GM18505 (cell line): ENCODE measurements around the gene DCST2.

Source experiments
- ATAC-seq: cut with Tn5 transposase; IDR thresholded peaks from one replicate; pipeline ENCODE4 v1.9.1; 2021; ENCODE audit not compliant: unreplicated experiment
- POLR2A ChIP-seq: IDR thresholded peaks from 4 replicates; pipeline ENCODE4 v1.6.1; 2011; ENCODE audit warnings: borderline replicate concordance; ENCODE audit not compliant: insufficient read depth, insufficient read length; ENCODE audit errors: extremely low read depth

The DCST2 gene

DNA sequence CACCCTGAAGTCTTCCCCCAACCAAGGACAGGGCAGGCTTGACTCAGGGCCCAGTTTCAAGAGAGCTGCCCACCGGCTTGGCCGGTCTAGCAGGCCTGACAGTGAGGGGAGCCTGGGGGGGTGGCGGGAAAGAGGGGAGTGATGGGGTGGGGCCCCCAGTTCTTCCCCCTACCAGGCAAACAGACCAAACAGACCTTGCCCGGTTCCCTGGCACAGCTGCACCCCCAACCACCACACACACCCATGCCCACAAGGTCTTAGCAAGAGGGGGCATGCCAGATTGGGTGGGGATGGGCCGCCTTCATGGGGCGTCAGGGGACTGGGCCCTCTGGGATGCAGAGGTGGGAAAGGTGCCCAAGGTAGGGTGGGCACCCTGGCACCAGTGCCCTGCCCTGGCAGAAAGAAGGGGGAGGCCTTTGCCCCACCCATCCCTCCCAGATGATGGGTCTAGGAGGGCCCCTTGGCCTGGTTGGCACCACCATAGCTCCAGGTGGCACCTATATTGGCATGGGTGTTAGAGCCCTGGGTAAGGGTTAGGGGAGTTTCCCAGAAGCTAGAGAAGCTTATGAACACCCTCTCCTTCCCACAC is 22.1 kb downstream of the DCST2 start:
- no peak for TF ChIP-seq POLR2A
- ATAC-seq: no peak

DNA sequence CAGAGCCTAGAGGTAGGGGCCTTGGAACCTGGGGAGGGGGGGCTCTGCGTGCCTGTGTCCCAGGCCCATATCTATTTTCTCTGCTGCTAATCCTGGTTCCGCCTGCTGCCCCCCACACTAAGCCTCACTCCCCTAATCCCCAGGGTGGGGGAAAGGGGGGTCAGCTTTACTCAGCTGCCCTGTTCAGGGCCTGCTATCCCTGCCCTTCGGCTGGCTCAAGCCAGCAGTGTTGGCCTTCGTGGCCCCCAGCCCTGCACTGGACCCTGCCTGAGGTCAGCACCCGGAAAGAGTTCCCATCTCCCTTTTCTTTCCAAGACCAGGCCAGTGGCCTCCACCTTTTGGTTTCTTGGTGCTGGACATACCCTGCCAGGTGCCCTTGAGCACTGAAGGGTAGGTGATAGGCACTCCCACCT is 22.6 kb downstream of the DCST2 start:
- TF ChIP-seq POLR2A: no peak
- ATAC-seq: no peak

DNA sequence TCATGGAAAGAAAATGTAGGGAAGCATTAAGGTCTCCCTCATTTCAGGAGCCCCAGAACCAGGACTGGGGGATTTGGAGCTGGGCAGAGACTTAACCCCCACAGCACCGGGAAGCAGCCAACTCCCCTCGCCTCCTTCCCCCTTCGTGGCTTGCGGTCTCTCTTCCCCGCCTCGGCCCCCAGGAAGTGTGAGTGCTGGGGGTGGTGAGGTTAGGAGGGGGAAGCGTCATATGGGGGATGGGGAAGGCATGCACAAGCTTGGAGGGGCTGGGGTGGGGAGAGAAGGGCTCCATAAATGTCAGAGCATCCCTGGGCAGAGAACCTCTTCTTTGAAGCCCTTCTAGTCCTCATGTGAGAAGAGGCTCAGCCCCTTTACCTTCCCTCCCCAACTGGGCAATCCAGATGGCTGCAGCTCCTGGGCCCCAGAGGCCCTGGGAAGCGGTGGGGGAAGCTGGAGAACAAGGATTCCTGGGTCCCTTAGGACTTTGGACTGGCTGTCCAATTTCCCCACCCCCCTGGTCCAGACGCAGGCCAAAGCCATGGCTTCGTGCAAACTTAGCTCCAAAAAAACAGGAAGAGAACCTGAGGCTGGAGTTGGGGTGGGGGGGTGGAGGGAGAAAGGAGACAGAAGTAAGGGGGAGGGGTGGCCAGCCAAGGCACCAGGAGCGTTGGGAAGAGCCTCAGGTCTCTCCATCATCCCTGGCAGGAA is 23.2 kb downstream of the DCST2 start:
- ATAC-seq: no peak
- no peak for TF ChIP-seq POLR2A

DNA sequence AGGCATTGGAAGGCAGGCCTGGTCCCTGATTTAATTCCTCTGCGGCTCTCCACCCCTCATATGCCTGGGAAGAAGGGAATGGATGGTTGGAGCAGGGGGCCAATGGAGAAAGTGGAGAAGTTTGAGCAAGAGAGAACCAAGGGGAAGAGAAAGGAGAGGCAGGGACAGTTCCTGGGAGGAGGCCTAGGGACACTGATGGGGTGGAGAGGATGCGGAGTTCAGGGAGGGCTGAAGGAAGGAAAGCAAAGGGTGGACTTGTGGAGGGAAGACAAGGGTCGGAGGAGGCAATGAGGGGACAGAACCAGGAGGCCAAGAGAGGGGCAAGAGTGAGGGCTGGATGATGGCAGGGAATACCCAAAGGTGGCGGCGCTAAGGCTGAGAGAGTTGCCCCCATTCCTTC is 23.8 kb downstream of the DCST2 start:
- ATAC-seq: no peak
- TF ChIP-seq POLR2A: no peak

DNA sequence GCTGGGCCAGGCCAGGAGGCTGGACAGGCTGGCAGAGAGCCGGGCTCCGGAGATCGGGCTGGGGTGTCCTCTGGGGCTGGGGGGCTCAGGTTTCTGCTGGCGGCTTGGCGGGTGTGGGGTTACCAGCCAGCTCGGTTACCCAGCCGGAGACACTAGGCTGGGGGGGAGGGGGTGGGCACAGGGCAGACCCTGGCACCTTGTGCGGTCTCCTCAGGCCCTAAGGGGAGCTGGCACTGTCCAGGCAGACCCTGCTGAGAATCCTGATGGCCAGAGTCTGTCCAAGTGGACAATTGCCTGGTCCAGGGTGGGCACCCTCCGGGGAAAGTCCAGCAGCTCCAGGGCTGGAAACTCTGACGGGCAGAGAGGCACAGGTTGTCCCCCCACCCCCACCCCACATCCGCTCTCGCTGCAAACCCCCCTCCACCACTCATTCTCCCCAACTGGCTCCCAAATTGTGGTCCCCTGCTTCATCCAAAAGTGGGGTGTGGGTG is 24.3 kb downstream of the DCST2 start:
- TF ChIP-seq POLR2A: no peak
- ATAC-seq: no peak

DNA sequence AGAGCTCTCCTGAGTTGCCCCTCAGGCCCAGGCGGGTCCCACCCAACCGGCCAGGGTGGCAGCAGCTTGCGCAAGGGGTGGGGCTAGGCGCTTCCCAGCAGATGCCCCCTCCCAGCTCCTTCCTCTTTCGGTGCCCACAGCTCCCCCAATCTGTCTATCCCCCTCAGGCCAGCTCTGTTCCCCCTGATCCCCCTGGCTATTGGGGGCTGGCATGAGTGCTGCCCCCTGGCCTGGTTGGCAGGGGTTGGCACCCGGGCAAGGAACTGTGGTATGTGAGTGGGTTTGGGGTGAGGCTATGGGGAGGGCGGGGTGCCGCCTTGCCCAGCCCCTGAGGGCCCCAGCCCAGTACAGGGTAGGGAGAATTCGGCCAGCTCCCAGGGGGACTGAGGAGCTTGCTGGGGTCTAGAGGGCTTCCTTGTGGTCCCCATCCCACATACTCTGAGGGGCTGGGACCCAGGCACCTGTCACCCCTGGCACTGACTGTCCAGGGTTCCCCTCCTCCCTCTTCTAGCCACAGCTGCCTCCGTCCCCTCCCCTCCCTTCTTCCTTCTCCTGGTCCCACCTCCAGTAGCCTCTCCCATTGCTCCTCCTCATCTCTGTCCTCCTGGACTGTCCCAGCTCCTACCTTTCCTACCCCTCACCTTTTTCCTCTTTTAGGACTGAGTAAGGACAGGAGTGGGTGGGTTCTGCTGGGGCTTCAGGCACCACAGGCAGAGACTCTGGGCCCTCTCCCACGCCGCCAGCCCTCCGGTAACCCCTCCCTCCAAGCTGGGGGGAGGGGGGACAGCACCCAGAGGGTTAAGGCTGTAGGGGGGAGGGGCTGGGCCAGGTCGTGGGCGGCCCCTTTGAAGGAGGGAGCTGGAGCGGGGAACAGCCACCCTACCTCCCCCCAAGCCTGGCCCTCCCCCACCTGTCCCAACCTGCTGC is 25.3 kb downstream of the DCST2 start:
- ATAC-seq: no peak
- no peak for TF ChIP-seq POLR2A

DNA sequence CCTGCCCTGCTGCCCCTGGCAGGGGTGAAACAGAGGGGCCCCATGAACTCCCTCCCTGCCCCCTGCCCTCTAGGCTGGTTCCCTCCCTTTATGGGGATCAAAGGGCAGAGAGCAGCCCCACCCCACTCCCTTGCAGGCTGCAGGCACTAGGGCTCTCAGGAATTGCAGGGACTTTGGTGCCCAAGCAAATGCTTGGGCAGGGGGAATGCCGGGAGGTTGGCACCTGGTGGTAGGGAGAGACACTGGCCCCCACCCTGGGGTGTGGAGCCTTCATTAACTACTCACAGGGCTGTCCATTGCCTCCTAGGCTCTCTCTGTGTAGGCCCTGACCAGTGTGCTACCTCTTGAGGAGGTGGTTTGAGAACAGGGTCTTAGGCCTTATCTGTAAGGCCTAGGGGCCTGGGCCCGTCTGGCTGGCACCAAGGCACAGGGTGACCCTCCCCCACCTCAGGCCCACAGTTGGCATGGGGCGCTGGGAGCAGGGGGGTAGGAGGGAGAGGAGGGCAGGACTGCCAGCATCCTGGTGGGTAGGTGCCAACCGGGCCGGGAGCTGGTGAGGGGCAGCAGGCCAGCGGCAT is 26.2 kb downstream of the DCST2 start:
- ATAC-seq: no peak
- no peak for TF ChIP-seq POLR2A

DNA sequence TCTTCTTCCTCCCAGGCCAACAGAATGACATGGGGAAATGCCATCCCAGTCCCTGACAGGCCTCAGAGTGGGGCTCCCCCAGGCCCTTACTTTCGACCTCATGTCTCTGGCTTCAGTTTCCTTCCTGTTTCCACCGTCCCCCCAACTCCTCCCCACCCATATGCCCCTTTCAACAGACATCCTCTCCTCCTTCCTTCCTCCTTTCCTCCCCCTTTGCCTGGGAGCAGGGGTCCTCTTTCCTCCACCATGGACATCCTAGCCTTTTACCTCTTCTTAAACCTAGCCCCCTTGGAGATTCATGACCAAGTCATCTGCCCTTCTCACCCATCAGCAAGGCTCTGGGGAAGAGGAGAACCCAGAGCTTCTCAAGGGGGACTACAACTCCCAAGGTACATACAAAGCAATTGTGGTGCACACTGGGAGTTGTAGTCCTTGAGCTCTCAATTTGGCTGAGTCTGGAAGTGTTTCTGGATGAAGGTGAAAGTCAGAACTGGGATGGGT is 26.9 kb downstream of the DCST2 start:
- TF ChIP-seq POLR2A: no peak
- no peak for ATAC-seq

DNA sequence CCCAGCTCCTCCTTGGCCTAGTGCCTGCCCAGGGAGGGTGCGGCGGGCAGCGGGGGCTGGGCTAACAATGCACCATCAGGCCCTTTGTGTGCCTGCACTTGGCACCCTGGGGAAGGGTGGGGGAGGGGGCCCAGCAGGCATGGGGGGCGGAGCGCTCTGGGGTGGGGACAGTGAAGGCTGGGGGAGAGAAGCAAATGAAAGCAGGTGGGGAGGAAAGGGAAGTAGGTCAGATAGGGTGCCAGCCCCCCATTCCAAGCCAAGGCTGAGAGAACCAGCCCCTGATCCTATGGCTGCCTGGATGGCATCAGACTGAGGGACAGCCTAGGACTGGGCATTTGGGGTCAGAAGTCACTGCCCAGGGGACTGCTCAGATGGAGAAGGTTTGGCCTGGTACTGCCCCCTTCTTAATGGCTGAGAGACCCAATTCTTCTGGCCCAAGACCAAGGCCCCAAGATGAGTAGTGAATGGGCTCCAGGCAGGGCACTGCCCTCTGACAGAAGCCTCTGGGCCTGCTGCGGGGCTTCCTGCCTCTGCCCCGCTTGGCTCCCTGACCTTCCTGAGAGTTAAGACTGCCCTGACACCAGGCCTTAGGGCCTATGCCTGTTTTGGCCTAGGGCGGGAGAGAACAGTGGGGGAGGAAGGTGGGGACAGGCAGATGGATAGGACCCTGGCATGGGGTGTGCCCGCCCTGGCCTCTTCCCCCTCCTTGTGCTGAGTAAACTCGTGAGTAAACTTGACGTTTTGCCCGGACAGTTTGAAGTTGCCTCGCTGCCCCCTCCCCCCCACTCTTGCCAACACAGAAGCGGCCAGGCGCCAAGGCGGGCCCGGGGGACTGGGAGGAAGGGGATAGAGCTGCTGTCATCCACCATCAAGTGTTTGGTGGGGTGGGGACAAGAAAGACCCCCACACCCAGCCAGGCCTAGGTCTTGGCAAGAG is 28.2 kb downstream of the DCST2 start:
- ATAC-seq: no peak
- no peak for TF ChIP-seq POLR2A

DNA sequence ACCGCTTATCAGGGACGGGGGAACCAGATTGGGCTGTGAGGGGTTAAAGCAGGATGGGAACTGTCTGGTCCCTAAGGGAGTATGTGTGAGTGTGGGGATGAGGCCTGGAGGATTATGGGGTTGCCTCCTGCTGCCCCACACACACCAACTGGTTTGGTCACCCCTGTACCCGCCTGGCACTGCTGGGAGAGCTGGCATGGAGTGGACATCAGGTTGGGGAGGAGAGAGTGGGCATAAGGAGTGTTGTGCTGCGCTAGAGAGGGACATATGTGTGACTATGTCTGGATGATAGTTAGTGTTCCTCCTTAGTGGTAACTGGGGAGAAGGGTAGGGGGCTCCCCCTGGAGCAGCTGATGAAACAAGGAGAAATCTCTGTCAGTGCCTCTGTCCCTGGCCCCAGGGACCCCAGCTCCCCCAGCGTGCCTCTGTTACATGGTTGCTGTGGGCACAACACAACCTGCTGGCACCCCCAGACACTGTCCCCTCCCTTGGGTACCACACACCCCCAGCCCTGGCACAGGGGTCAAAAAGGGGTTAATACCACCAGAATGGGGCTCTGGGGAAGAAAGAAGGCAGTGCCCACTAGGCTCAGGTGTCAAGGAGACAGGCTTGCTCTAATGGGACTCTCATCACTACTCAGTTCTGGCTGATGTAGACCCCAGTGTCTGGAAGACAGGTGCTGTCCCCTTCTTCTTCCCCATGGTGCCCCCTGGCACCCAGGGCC is 29.1 kb downstream of the DCST2 start:
- no peak for TF ChIP-seq POLR2A
- no peak for ATAC-seq

DNA sequence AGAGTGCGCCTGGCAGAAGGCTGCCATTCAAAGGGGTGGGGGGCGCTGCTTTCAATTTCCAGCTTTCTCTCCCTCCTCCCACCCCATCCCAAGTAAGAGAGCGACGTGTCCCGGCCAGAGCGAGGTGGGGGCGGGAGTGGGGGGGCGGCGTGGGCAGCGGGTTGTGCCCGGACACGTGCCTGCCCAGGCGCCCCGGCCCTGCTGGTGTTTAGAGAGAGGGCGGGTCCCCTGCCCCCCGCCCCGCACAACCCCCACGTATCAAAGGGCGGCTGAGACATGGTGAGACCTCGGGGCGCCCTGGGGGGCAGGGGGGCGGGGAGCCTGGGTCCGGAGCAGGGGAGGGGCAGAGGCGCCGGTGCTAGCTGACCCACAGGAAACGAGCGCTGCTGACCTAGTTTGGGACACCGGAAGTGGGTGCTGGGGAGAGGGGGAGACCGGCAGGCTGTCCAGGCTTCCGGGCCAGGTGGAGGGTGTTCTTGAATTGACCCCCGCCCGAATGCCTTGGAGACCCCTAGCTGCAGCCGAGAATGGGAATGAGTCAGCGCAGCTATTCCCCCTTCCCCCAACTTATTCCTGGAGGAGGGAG is 29.7 kb downstream of the DCST2 start:
- TF ChIP-seq POLR2A: no peak
- ATAC-seq: no peak

DNA sequence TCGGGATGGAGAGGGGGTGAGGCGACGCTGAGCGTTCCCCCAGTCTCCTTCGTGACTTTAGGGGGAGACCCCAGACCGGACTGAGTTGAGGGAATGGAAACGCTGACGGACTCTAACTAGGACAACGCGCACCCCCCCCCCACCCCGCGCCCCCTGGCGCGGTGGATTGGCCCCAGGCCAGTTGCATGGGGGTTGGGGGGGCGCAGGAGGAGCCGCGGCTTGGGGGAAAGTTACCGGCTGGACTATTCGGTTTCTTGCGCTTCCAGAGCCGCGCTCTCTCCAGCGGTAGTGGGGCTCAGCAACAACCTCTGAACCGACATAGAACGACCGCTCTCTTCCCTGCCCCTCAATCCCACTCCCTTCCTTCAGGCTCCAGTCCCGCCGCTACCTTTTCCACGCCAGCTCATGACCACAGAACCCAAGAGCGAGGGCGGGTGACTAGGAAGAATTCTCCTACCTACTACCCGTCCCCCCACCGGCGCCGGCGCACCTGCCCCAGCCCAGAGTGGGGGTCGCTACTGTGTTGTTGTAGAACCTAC is 30.3 kb downstream of the DCST2 start:
- ATAC-seq: no peak
- peak; percentile 37 for TF ChIP-seq POLR2A
